ENCODE measurements around the gene COL4A5.

GRCh38 chrX:108399418-108400165 lies 40.0 kb upstream of the COL4A5 start:
- TF ChIP-seq, protein P1, sequence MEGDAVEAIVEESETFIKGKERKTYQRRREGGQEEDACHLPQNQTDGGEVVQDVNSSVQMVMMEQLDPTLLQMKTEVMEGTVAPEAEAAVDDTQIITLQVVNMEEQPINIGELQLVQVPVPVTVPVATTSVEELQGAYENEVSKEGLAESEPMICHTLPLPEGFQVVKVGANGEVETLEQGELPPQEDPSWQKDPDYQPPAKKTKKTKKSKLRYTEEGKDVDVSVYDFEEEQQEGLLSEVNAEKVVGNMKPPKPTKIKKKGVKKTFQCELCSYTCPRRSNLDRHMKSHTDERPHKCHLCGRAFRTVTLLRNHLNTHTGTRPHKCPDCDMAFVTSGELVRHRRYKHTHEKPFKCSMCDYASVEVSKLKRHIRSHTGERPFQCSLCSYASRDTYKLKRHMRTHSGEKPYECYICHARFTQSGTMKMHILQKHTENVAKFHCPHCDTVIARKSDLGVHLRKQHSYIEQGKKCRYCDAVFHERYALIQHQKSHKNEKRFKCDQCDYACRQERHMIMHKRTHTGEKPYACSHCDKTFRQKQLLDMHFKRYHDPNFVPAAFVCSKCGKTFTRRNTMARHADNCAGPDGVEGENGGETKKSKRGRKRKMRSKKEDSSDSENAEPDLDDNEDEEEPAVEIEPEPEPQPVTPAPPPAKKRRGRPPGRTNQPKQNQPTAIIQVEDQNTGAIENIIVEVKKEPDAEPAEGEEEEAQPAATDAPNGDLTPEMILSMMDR (IDR thresholded peaks at IDR 0.05 in 2 of 3, conservative IDR thresholded peaks at IDR 0.05 in 1 of 3; ENCODE audit: borderline replicate concordance in 1 of 3, insufficient read depth in 1 of 3, low read depth in 2 of 3, low read length in 2 of 3): no peak
- TF ChIP-seq EZH2 (IDR thresholded peaks at IDR 0.05) (no peak), POLR2A (IDR thresholded peaks at IDR 0.05; ENCODE audit: borderline replicate concordance, extremely low read depth, insufficient read depth, insufficient read length) (no peak), EZH2phosphoT487 (IDR thresholded peaks at IDR 0.05; ENCODE audit: borderline replicate concordance) (no peak), RAD21 (IDR thresholded peaks at IDR 0.05; ENCODE audit: low read depth) (no peak)
- TF ChIP-seq, protein P2, sequence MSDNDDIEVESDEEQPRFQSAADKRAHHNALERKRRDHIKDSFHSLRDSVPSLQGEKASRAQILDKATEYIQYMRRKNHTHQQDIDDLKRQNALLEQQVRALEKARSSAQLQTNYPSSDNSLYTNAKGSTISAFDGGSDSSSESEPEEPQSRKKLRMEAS (IDR thresholded peaks at IDR 0.05): no peak
